Stimulated activated CD4-positive, alpha-beta T cell treated with anti-CD3 and anti-CD28 coated beads, Interleukin-1b, Interleukin-23, amount 100 ng/mL, for 1 hour (primary cell): ENCODE measurements around the gene HHLA2.

ENCODE experiments used
- DNase-seq, 2 donors: peaks; one replicate each; pipeline ENCODE4 v3.0.0-alpha.2; 2020; ENCODE audit warnings: low read depth in 2 of 2

HHLA2 gene

GRCh38 chr3:108393128-108393900 lies 97.0 kb downstream of the HHLA2 start:
- no peak for DNase-seq

- no peak for DNase-seq
These were observed 97.7 kb downstream of the HHLA2 start for GRCh38 chr3:108394016-108394415.

DNA sequence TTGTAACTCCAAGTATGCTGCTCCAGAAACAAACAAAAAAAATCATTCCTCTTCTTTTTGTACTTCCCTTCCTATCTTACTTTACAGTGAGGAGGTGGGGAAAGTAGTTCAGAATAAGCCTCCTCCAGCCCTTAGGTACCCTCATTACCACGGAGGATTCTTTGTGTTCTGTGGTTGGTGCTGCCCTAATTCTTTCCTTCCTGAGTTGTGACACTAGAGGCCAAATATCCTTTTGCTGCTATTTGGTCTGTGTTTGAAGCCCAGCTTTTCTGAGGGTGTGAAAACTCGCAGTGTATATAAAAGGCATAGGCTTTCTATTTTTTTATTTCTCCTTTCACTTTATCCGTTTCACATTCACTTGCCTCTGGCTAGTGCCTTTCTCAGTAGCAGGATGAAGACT lies 98.2 kb downstream of the HHLA2 start:
- DNase-seq = no peak

GRCh38 chr3:108396336-108396735 lies 100.0 kb downstream of the HHLA2 start:
- no peak for DNase-seq

- no peak for DNase-seq
These were observed 102.2 kb downstream of the HHLA2 start for GRCh38 chr3:108398510-108398909.

GRCh38 chr3:108401836-108402235 lies 105.5 kb downstream of the HHLA2 start:
- no peak for DNase-seq

DNA sequence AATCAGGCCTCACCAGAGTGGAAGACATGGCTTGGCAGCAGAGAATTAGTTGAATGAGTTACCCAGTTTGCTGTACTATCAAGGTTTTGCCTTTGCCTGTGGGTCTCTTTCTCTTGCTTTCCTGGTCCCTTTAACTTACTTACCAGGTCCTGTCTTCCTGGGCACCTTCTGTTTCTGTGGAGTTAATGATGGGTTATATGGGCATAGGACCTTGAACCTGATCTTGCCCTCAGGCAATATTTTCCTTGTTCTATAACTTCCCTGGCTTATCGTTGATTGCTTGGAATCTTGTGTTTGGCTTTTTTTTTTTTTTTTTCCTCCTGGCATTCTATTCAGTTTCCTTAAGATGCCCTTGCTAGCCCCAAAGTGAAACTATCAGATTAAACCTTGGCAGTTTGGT lies 106.8 kb downstream of the HHLA2 start:
- no peak for DNase-seq

- no peak for DNase-seq
These were observed 107.5 kb downstream of the HHLA2 start for GRCh38 chr3:108403686-108404345.

DNA sequence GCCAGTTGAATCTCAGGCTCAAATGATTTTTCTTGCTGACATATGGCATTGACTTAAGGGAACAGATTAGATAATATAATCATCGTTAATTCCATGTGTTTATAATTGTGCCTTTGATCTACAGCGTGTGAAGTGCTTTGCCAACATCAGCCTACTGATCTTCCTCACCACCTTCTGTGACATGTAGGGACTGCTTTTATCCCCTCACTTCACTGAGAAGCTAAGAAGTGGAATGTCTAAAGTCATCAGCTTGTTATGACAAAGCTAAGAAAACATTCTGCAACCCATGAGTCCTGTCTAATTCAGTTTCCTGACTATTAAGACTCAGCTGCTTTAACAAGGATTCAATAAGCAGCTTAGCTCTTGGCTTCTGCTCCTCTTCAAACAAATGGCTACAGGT lies 108.0 kb downstream of the HHLA2 start:
- DNase-seq = no peak

- no peak for DNase-seq
These were observed 109.8 kb downstream of the HHLA2 start for GRCh38 chr3:108406063-108406660.

- DNase-seq = no peak
These were observed 110.4 kb downstream of the HHLA2 start for GRCh38 chr3:108406661-108407206.

DNA sequence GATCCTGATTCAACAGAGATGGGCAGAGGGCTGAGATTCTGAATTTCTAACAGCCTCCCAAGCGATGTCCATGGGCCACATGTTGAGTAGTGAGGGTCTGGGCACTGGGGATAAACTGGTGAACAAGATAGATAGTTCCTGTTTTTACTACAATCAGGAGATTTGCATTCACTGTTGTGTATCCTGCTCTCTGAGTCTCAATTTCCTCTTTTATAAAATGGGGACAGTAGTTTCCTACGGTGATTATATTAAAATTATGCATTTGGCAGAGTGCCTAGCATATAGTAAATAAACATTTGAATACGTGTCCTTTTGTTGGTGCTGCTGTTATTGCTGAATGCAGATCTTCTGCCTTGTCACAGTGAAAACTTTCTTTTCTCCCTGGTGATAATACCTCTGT lies 111.5 kb downstream of the HHLA2 start:
- no peak for DNase-seq

DNA sequence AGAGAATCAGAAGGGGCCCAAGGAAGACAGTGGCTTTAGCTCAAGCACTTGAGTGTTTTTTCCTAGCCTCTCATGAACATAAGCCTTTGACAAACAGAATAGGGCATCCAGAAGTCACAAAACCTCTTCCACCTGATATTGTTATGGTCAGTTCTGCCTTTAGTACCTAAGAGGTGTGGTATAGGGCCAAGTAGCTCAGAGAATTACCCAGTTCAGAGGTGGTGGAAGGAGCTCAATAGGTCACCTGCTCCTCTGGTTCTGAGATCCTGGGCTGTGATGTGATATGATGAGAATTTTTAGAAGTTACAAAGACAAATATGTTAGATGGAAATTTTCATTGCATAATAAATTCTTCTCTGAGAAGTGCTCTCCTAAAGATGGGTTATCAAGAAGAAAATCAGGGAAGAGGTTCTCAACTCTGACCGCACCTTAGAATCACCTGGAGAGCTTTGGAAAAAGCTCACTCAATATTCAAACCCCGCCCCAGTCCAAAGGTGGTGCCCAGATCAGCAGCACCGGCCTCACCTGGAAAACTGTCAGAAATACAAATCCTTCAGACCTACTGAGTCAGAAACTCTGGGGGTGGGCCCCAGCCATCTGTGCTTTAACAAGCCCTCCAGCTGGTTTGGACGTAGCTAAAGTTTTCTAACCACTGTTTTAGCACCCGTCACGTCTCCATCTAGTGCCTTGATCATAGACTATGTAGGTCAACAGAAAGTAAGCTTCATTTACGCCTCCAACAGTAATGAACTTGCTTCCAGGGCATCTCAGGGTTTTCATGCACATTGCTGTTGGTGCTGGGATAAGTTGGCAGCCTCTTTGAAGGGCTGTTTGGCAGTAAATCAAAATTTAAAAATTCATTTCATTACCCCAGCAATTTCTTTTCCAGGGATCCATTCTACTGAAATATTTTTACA lies 112.8 kb downstream of the HHLA2 start:
- no peak for DNase-seq

GRCh38 chr3:108409800-108410178 lies 113.4 kb downstream of the HHLA2 start:
- DNase-seq = no peak

DNA sequence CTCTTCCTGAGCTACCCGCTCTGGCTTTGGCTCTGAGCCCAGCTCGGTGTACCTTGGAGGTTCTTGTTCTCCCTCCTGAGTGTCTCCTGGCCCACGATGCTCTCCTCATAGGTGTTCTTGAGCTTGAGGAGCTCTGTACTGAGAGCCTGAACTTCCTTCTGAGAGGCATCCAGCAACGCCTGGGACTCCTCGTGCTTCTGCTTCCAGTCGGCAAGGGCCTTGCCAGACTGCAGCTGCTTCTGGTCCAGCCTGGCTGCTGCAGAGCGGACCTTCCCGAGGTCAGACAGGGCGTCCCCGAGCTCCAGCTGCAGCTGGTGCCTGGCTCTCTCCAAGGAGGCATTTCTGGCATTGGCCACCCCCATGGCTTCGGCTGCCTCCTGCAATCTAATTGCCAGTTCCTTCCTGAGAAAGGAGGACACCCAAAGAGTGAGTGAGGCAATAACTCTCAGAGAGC lies 114.2 kb downstream of the HHLA2 start:
- no peak for DNase-seq

DNA sequence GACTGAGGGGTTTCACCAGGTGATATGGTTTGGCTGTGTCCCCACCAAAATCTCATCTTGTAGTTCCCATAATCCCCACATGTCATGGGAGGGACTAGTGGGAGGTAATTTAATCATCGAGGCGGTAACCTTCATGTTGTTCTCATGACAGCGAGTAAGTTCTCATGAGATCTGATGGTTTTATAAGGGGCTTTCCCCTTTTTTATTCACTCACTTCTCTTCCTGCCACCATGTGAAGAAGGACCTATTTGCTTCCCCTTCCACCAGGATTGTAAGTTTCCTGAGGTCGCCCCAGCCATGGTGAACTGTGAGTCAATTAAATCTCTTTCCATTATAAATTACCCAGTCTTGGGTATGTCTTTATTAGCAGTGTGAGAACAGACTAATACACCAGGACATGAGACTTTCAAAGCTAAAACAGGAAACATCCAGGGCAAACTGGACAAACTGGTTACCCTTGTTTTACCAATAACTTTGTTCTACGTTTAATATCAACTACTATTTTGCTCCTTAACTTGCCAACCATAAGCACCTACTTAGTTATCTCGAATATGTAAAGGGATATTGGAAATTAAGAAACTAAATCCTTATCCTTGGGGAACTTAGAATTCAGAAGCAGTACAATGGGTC lies 115.9 kb downstream of the HHLA2 start:
- no peak for DNase-seq

DNA sequence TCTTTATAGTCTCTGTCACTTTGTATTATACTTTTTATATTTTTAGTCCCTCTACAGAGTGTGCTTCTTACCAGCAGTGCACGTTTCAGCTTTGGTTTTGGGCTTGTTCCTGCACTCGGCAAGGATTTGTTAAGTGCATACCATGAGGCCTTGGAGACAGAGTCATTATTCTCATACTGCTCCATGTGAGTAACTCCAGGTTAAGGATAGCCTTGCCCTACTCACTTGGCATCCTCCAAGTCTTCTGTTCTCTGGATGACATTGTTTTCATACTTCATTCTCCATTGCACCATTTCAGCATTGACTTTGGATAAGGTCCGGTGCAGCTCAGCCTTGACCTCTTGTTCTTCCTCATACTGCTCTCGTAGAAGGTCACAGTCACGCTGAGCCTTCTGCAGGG lies 117.7 kb downstream of the HHLA2 start:
- DNase-seq = no peak

- no peak for DNase-seq
These were observed 119.3 kb downstream of the HHLA2 start for GRCh38 chr3:108415661-108416060.

- DNase-seq = no peak
These were observed 119.9 kb downstream of the HHLA2 start for GRCh38 chr3:108416111-108416869.

DNA sequence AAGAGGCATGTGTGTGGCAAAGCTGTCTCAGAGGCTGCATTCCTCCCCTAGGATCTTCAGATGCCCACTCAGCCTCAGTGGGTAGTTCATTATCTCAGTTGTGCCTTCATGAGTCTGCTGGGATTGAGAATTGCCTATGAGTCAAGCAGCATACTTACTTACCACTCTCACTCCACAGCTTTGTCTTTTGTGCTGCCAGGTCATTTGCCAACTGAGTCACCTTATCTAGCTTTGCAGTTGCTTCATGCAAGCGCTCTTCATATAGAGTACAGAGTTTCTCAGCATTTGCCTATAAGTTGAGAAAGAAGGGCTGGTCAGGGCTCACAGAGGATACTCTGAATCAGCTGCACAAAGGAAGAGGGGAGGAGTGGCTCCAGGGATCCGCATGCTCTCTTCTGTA lies 124.6 kb downstream of the HHLA2 start:
- DNase-seq = no peak
